Esophagus muscularis mucosa (tissue), 4 donors: ENCODE data around the gene ALKBH4.

ENCODE experiments used
- CTCF ChIP-seq, 3 experiments: fragments of 200-600 bp in 2 of 3; fragments of 450-650 bp in 1 of 3; sonication (generic) in 2 of 3; IDR thresholded peaks; one replicate each; pipeline ENCODE4 v1.5.1; 2017 to 2019; ENCODE audit warnings: antibody characterized with exemption in 3 of 3, mild to moderate bottlenecking in 2 of 3, moderate library complexity in 1 of 3
- EP300 ChIP-seq: sonication (generic); formaldehyde crosslinking; IDR thresholded peaks from one replicate; pipeline ENCODE4 v1.6.1; 2017; ENCODE audit warnings: antibody characterized with exemption
- POLR2A ChIP-seq: fragments of 450-650 bp; IDR thresholded peaks from one replicate; pipeline ENCODE4 v1.6.1; 2017; ENCODE audit warnings: antibody characterized with exemption, moderate library complexity, mild to moderate bottlenecking, low read depth
- POLR2AphosphoS5 ChIP-seq, 2 donors: sonication (generic); formaldehyde crosslinking; IDR thresholded peaks; one replicate each; pipeline ENCODE4 v1.6.1; 2017; ENCODE audit warnings: antibody characterized with exemption in 2 of 2

GRCh38 chr7:102409340-102409739 is 55.3 kb downstream of the ALKBH4 start:
- TF ChIP-seq CTCF (IDR thresholded peaks at IDR 0.05), result no peak
- no peak for TF ChIP-seq POLR2AphosphoS5 (IDR thresholded peaks at IDR 0.05)
- TF ChIP-seq POLR2A, result no peak
- TF ChIP-seq EP300, result no peak
